GM18870 (cell line): ENCODE data around the gene ZFPM1.
"Not testable (repeated sequence)": the region's sequence is repeated elsewhere in the genome, so short reads cannot be mapped to it uniquely, and the experiment has no call there.

Experiments used
- ATAC-seq: cut with Tn5 transposase; IDR thresholded peaks from one replicate; pipeline ENCODE4 v1.9.1; 2021; ENCODE audit warnings: moderate library complexity; ENCODE audit not compliant: unreplicated experiment

ZFPM1 gene

DNA sequence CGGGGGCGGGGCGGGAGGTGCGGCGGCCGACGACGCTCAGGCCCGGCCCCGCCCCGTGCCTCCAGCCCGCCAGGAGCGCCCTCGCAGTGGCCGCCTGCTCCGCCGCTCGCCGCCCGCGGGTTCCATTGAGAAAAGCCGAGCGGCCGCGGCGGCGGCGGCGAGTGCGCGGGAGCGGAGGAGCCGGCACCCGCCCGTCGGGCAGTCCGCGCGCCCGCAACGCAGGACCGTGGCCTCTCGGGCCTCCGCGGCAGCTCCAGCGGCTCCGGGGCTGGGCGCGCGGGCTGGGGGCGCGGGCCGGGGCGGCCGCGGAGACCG, at the start of gene ZFPM1:
ZFPM1 (plus strand) TSS at position 64 of the 315 bp plus-strand sequence. CDS start 359 bp downstream, outside the sequence.
- no peak for ATAC-seq

DNA sequence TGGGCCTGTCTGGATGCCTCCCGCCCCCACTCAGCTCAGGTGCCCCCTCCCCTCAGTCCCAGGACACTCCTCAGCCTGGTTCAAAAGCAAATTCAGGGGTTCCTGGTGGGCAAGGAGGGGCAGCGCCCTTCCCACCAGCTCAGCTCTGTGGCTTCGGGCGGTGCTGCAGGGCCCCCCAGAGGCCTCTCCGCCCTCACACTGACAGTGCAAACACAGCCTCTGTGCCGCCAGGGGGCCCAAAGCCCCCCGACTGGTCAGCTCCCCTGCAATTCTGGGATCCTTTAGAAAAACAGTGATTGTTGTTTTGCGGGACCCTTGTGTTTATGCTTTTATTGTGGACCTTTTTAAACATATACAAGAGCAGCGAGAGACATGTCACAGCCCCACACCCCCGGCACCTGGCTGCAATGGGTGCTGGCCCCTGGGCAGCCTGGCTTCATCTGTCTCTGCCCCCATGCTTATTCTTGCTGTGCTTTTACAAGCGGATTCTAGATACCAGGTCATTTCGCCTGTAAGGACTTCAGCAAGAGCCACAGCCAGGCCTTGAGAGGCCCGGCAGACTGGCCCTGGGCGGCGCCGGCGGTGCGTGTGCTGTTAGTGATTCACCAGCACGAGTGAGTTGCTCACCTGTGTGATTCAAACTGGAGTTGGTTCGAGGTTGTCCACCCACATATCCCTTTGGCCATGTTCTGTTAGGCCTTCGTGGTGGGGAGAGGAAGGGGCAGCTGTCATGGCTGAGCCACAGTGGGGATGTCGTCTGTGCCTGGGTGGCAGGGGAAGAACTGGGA, 49.1 kb upstream of the ZFPM1 start:
- ATAC-seq = no peak

DNA sequence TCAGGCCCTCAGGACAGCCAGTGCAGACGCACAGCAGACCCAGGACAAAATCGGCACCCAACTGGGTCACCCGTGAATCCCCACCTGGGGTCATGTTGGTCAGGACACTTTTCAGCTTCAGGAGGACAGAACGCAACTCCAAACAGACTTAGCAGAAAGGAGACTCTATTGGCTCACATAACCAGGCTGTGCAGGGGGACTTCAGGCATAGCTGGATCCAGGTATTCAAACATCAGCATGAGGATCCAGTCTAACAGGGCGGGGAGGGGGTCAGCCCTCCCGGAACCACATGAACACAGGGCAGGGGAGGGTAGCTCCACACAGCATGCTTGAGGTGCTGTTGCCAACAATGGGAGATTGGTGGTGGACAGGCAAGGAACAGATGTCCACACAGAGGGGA, 48.3 kb upstream of the ZFPM1 start:
- ATAC-seq = no peak

GRCh38 chr16:88405216-88406060, 47.6 kb upstream of the ZFPM1 start:
- ATAC-seq = no peak

DNA sequence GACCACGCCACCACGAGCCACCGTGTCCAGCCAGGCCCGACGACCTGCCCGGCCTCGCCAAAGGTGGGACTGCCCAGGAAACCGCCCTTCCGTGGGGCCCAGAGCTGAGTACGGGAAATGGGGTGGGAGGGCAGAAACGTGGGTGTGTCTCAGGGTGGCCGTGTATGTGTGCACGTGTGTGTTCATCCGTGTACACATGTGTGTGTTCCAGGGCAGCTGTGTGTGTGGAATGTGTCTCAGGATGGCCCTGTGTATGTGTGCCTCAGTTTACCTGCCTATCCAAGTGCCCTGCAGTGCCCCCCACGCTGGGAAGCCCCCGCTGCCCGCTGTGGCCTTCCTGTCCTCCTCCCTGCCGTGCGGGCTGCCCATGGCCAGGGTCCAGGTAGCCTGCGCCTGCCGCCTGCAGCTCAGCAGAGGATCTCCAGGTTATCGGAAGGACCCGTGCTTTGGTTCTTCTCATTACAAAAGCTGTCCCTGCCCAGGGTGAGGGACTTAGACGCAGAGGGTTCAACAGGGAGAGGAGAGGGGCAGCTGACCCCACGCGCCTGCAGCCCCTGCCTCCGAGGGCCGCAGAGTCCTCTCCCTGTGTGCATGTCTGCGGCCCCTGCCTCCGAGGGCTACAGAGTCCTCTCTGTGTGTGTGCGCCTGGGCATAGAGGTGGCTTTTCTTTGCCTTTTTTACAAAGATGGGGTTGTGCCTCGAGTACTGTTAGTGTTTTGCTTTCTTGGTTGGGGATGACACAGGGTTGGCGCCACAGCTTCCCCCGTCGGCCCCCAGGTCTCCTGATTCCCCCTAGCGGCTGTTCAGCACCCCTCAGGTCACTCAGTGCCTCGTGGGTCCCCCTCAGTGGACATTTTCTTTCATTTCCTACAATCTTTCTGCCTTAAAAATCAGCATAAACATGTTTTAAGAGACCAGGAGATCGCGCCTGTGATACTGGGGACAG, 46.7 kb upstream of the ZFPM1 start:
- ATAC-seq = no peak

DNA sequence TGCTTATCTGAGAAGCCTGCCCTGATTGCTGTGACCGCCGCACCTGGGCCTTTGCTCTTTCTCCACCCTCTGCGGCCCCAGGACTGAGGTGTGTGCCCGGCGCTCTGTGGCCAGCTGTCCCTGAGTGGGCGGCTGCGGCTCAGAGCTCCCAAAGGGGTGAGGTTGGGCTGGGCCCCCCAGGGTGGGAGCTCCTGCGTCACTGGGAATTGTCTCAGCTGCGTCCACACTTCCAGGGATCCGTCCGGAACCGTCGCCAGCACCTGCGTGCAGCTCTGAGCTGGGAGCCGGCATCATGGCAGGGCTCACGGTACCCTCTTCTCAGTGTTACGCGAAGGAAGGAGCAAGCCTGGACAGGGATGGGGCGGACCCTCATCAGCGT, 46.0 kb upstream of the ZFPM1 start:
- no peak for ATAC-seq

GRCh38 chr16:88407807-88408206, 45.3 kb upstream of the ZFPM1 start:
- no peak for ATAC-seq

DNA sequence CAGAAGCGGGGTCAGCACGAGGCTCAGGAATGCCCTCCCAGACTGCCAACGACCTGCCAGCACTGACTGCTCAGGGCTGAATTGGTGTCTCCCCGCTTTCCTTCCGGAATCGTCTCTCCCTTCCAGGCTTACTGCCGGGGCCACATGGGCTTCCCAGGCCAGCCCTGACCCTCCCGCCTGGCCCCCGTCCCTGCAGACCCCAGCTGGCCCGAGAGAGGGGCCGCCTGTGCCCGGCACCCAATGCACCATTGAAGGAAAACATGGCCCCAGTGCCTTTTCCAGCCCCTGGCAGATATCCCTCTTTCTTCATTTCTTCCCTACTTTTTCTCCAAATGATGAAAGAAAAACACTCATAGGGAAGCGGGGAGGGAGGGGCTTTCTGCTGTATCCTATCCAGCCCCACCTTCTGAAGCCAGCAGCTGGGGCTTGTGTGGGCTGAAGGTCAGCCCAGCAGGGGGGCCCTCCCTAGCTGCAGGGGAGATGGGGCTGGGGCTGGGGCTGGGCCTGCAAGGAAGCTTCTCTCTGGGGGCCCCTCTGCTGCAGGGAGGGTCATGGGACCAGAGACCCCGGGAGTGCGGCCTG, 44.4 kb upstream of the ZFPM1 start:
- ATAC-seq = no peak

- ATAC-seq = no peak
Observed at GRCh38 chr16:88409296-88410065, 43.6 kb upstream of the ZFPM1 start.

DNA sequence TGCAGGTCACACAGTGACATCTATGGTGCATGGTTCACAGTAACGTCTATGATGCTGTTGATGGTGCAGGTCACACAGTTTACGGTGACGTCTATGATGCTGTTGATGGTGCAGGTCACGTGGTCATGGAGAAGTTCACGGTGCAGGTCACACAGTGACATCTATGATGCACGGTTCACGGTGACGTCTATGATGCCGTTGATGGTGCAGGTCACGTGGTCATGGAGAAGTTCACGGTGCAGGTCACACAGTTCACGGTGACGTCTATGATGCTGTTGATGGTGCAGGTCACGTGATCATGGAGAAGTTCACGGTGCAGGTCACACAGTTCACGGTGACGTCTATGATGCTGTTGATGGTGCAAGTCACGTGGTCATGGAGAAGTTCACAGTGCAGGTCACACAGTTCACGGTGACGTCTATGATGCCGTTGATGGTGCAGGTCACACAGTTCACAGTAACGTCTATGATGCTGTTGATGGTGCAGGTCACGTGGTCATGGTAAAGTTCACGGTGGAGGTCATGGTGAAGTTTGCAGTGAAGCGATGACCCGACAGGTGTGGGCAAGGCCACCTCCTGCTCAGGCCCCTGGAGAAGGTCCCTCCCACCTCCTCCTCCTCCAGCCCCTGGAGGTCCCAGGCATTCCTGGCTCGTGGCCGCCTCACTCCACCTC, 42.6 kb upstream of the ZFPM1 start:
- ATAC-seq = not testable (repeated sequence)

GRCh38 chr16:88411951-88412576, 41.0 kb upstream of the ZFPM1 start:
- no peak for ATAC-seq

- no peak for ATAC-seq
Observed at GRCh38 chr16:88412766-88413165, 40.3 kb upstream of the ZFPM1 start.

DNA sequence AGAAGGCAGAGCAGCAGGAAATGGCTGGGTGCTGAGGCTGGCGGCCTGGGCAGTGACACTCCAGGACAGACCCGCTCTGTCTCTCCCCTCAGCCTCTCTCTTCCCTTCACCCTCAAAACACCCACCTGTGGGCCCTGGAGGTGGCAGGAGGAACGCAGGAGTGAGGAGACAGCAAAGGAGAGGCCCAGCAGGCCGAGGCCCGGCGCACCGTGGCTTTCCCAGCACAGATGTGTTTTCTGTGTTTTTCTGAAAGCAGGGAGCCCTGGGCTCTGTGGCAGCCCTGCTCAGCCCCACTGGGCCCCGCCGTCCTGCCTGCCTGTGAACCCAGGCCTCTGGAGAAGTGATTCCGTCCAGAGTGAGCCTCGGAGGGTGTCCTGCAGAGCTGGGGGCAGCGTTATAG, 39.8 kb upstream of the ZFPM1 start:
- no peak for ATAC-seq

GRCh38 chr16:88413631-88414030, 39.4 kb upstream of the ZFPM1 start:
- ATAC-seq = no peak

GRCh38 chr16:88414521-88415380, 38.3 kb upstream of the ZFPM1 start:
- no peak for ATAC-seq

DNA sequence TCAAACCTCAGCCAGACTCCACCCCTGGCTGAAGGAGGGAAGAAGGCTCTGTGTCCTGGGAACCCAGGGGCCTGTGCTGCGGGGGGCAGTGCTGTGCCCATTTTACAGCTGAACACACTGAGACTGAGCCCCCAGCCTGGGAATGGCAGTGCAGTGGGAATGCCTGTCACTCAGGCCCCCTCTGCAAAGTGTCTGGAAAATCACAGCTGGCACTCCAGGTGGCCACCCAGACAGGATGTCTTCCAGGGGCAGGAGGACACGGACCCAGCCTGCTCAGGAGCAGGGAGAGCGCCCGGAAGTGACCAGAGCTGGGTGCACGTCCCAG, 37.7 kb upstream of the ZFPM1 start:
- no peak for ATAC-seq

GRCh38 chr16:88415713-88416323, 37.3 kb upstream of the ZFPM1 start:
- ATAC-seq = no peak

DNA sequence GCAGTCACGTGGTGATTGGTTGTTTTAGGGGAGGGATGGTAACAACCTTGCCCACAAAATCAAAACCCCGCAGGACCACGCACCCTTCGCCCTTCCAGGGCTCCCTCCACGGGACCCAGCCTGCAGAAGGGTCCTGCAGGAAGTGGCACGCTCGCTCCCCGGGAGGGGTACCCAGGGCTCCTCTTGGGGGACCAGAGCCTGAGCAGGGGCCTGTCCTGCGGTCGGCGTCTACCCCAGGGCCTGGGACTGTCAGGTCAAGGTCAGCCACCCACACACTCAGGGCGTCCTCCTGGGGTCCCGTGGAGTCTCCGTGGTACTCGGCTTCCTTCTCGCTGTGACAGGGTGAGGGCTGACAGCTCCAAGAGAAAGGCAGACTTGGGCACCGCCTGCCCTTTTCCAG, 36.4 kb upstream of the ZFPM1 start:
- no peak for ATAC-seq
